ENCODE data around the gene LDLRAD4. TPM values are rescaled to one million over a fixed set of nuclear protein-coding genes. Genes with fewer than 3 reads are reported as not detected.

The LDLRAD4 gene
- total and polyA plus RNA-seq, 9 of the 15 experiments (the other 6 are each of a cell fraction or from before 2014, with no cell fraction given): 0.01 TPM; not detected in 8

DNA sequence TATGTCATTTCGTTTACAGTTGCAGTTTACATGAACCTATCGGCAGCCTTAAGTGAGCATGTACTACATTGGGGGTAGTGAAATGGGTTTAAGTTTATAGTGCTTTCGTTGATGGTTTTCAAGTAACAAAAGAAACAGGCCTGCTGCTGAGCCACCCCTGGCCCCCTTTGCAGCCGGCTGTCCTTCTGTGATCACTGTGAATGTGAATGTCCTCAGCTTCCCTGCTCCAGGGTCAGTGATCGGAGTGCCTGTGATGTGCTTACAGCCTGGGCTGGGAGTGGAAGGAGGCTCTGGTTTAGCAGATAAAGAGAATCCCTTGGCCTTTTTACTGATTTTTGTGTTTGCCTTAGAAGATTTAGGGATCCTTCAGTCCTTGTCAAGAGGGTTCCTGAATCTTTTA, 353.6 kb downstream of the LDLRAD4 start:
- no peak overlapping the region for H3K4me2 ChIP-seq (ENCODE audit: insufficient read depth, low read length)
- ATAC-seq (no peak), FAIRE-seq (no peak), DNase-seq (ENCODE audit: extremely low read depth in 1 of 4, low spot score in 3 of 4) (no peak)
- 0 out of 2 replicates have a peak, but pooled peaks cover 3% of the 10 kb centered on the region for H4K20me1 ChIP-seq (replicated peaks; ENCODE audit: control insufficient read depth, insufficient read depth, low read length)
- ChIA-PET CTCF (ENCODE audit: low intra/inter-chr PET ratio) (no interaction called here), POLR2A (no interaction called here)
- 7% methylated on average over 5 of the region's 5 CpGs for WGBS (ENCODE audit: insufficient coverage, low coverage, missing lambda C conversion rate)
- H3K36me3 ChIP-seq (ENCODE audit: control insufficient read depth, insufficient read depth, low read length): no peaks in the 10 kb centered on the region
- no peak overlapping the region for H3K9ac ChIP-seq (ENCODE audit: insufficient read depth in 1 of 2, low read depth in 2 of 2, low read length in 2 of 2)
- TF ChIP-seq, protein P1, sequence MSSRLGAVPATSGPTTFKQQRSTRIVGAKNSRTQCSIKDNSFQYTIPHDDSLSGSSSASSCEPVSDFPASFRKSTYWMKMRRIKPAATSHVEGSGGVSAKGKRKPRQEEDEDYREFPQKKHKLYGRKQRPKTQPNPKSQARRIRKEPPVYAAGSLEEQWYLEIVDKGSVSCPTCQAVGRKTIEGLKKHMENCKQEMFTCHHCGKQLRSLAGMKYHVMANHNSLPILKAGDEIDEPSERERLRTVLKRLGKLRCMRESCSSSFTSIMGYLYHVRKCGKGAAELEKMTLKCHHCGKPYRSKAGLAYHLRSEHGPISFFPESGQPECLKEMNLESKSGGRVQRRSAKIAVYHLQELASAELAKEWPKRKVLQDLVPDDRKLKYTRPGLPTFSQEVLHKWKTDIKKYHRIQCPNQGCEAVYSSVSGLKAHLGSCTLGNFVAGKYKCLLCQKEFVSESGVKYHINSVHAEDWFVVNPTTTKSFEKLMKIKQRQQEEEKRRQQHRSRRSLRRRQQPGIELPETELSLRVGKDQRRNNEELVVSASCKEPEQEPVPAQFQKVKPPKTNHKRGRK (tag; IDR thresholded peaks at IDR 0.05): no peak
- TF ChIP-seq, protein P2, sequence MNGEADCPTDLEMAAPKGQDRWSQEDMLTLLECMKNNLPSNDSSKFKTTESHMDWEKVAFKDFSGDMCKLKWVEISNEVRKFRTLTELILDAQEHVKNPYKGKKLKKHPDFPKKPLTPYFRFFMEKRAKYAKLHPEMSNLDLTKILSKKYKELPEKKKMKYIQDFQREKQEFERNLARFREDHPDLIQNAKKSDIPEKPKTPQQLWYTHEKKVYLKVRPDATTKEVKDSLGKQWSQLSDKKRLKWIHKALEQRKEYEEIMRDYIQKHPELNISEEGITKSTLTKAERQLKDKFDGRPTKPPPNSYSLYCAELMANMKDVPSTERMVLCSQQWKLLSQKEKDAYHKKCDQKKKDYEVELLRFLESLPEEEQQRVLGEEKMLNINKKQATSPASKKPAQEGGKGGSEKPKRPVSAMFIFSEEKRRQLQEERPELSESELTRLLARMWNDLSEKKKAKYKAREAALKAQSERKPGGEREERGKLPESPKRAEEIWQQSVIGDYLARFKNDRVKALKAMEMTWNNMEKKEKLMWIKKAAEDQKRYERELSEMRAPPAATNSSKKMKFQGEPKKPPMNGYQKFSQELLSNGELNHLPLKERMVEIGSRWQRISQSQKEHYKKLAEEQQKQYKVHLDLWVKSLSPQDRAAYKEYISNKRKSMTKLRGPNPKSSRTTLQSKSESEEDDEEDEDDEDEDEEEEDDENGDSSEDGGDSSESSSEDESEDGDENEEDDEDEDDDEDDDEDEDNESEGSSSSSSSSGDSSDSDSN (IDR thresholded peaks at IDR 0.05; ENCODE audit: borderline replicate concordance in 1 of 2, low read depth in 2 of 2, low read length in 2 of 2): no peak
- TF ChIP-seq CBX1 (IDR thresholded peaks at IDR 0.05; ENCODE audit: low read depth): no peak
- no peak for TF ChIP-seq ZNF121 (CRISPR knock-in tag; conservative IDR thresholded peaks at IDR 0.05)
- TF ChIP-seq HOXB6 (CRISPR knock-in tag; IDR thresholded peaks at IDR 0.05; ENCODE audit: borderline replicate concordance): no peak
- no peak for TF ChIP-seq SMAD2 (IDR thresholded peaks at IDR 0.05; ENCODE audit: low read depth, low read length)
- no peak for TF ChIP-seq PURB (CRISPR knock-in tag; IDR thresholded peaks at IDR 0.05; ENCODE audit: low read depth)
- TF ChIP-seq BRCA1 (IDR thresholded peaks at IDR 0.05): no peak
- TF ChIP-seq BRCA1 (CRISPR knock-in tag; IDR thresholded peaks at IDR 0.05): no peak
- TF ChIP-seq, protein P3, sequence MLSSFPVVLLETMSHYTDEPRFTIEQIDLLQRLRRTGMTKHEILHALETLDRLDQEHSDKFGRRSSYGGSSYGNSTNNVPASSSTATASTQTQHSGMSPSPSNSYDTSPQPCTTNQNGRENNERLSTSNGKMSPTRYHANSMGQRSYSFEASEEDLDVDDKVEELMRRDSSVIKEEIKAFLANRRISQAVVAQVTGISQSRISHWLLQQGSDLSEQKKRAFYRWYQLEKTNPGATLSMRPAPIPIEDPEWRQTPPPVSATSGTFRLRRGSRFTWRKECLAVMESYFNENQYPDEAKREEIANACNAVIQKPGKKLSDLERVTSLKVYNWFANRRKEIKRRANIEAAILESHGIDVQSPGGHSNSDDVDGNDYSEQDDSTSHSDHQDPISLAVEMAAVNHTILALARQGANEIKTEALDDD (IDR thresholded peaks at IDR 0.05): no peak
- TF ChIP-seq ZNF165 (CRISPR knock-in tag; IDR thresholded peaks at IDR 0.05; ENCODE audit: borderline replicate concordance): no peak
- no peak for TF ChIP-seq ARHGAP35 (IDR thresholded peaks at IDR 0.05; ENCODE audit: partially characterized antibody)
- peaks cover 12 to 26% of the 10 kb centered on the region in 2 experiments; a peak in 3 of 5 replicates for H3K27me3 ChIP-seq (ENCODE audit: control insufficient read depth in 2 of 2, insufficient read depth in 2 of 2, low read length in 2 of 2)
- in situ Hi-C loops (cut with MboI): no loop called here
- H3K9me1 ChIP-seq (ENCODE audit: control insufficient read depth, insufficient read depth, low read length): no peaks in the 10 kb centered on the region
- no peak overlapping the region for H3K27ac ChIP-seq (ENCODE audit: extremely low read depth, low read depth, low read length)
- no peak overlapping the region for H2AFZ ChIP-seq (ENCODE audit: low read depth, low read length)
- no peak overlapping the region for H3K4me3 ChIP-seq
- BruUV-seq (replicated peaks): no TSS peak
- intact Hi-C loops (cut with micrococcal nuclease): no loop called here
- H3K79me2 ChIP-seq (ENCODE audit: control insufficient read depth, insufficient read depth, low read length): no peaks in the 10 kb centered on the region
- no peaks in the 10 kb centered on the region for H3K4me1 ChIP-seq (replicated peaks in 1 of 2; ENCODE audit: control insufficient read depth in 2 of 2, insufficient read depth in 2 of 2, low read length in 2 of 2)
- no peaks in the 10 kb centered on the region for H3K9me3 ChIP-seq (replicated peaks; ENCODE audit: control insufficient read depth, insufficient read depth, low read depth, low read length)

Data from K562 (cell line).